Measurements from ENCODE around the gene FBXW10B. TPM values are rescaled to one million over a fixed set of nuclear protein-coding genes. Genes with fewer than 3 reads are reported as not detected.
"Not testable (repeated sequence)": the region's sequence is repeated elsewhere in the genome, so short reads cannot be mapped to it uniquely, and the experiment has no call there.

Gene FBXW10B
- total and polyA plus RNA-seq, 9 donors = 0.08 to 1.4 (median 0.60) TPM; not detected in 4

GRCh38 chr17:15588017-15588416 lies 31.5 kb downstream of the FBXW10B start:
- H3K9me3 ChIP-seq; H3K4me1 ChIP-seq (ENCODE audit: insufficient read depth); H3K27ac ChIP-seq; H3K36me3 ChIP-seq; intact Hi-C loops (cut with DNase I); DNase-seq; H3K4me3 ChIP-seq; H3K27me3 ChIP-seq: not testable (repeated sequence)
- 86 to 91% (median 87%) methylated on average over 8 of the region's 8 CpGs for WGBS, 3 donors

GRCh38 chr17:15583313-15583712 lies 36.2 kb downstream of the FBXW10B start:
- H3K27ac ChIP-seq; H3K27me3 ChIP-seq; H3K36me3 ChIP-seq; H3K9me3 ChIP-seq; DNase-seq; H3K4me3 ChIP-seq; intact Hi-C loops (cut with DNase I); H3K4me1 ChIP-seq (ENCODE audit: insufficient read depth): not testable (repeated sequence)
- 69 to 100% (median 81%) methylated on average over 1 to 2 of the region's 5 CpGs for WGBS, 3 donors

GRCh38 chr17:15581462-15581861 lies 38.0 kb downstream of the FBXW10B start:
- H3K27ac ChIP-seq; H3K4me3 ChIP-seq; DNase-seq; intact Hi-C loops (cut with DNase I); H3K9me3 ChIP-seq; H3K27me3 ChIP-seq; H3K4me1 ChIP-seq (ENCODE audit: insufficient read depth); H3K36me3 ChIP-seq: not testable (repeated sequence)
- 84 to 94% (median 87%) methylated on average over 2 to 4 of the region's 4 CpGs for WGBS, 3 donors

- DNase-seq; H3K27ac ChIP-seq; H3K27me3 ChIP-seq; H3K9me3 ChIP-seq; intact Hi-C loops (cut with DNase I); H3K4me1 ChIP-seq (ENCODE audit: insufficient read depth); H3K4me3 ChIP-seq; H3K36me3 ChIP-seq: not testable (repeated sequence)
- WGBS, 3 donors = 80 to 100% methylated on average over 1 of the region's 1 CpG; no CpG with 5 or more reads in 1 of the 3 donors
Observed at GRCh38 chr17:15576848-15577247, 42.7 kb downstream of the FBXW10B start.

GRCh38 chr17:15574660-15575059 lies 44.8 kb downstream of the FBXW10B start:
- H3K27ac ChIP-seq; H3K4me1 ChIP-seq (ENCODE audit: insufficient read depth); H3K36me3 ChIP-seq; H3K9me3 ChIP-seq; DNase-seq; H3K4me3 ChIP-seq; H3K27me3 ChIP-seq; intact Hi-C loops (cut with DNase I): not testable (repeated sequence)
- WGBS, 3 donors = 66 to 86% (median 78%) methylated on average over 2 to 3 of the region's 5 CpGs

- H3K27me3 ChIP-seq; H3K36me3 ChIP-seq; H3K4me3 ChIP-seq; H3K4me1 ChIP-seq (ENCODE audit: insufficient read depth); intact Hi-C loops (cut with DNase I); H3K9me3 ChIP-seq; DNase-seq; H3K27ac ChIP-seq: not testable (repeated sequence)
- 2 to 7% (median 5%) methylated on average over 4 of the region's 4 CpGs for WGBS, 3 donors
Observed at GRCh38 chr17:15573870-15574269, 45.6 kb downstream of the FBXW10B start.

Small RNAs within 50 kb of the gene (small RNA-seq; reads per million reads assigned to genes)
- not detected for gene AC005838.1
- not detected for gene RF00090

Other genes with a start within 250 kb of the FBXW10B start
- gene CDRT4, start 152.1 kb downstream of the FBXW10B start, total RNA-seq = 10 to 100 TPM in 2 of 7 donors, 1 to 10 TPM in 5; 4.1 to 11.7 (median 7.2) TPM
- 1 to 10 TPM; 4.7 to 7.4 TPM for gene CDRT4, start 152.1 kb downstream of the FBXW10B start, polyA plus RNA-seq
- gene TVP23C, start 56.2 kb downstream of the FBXW10B start, total RNA-seq = 10 to 100 TPM; 16.7 to 31.7 (median 24.7) TPM
- 10 to 100 TPM in 1 of 2 donors, 1 to 10 TPM in 1; 5.8 to 11.5 TPM for gene TVP23C, start 56.2 kb downstream of the FBXW10B start, polyA plus RNA-seq
- 10 to 100 TPM in 5 of 7 donors, 1 to 10 TPM in 2; 3.8 to 14.0 (median 11.2) TPM for gene TRIM16, start 64.6 kb upstream of the FBXW10B start, total RNA-seq
- 10 to 100 TPM in 1 of 2 donors, 1 to 10 TPM in 1; 7.4 to 17.2 TPM for gene TRIM16, start 64.6 kb upstream of the FBXW10B start, polyA plus RNA-seq
- 10 to 100 TPM; 28.0 to 37.1 (median 30.8) TPM for gene ZNF286A, start 80.0 kb upstream of the FBXW10B start, total RNA-seq
- gene ZNF286A, start 80.0 kb upstream of the FBXW10B start, polyA plus RNA-seq = 10 to 100 TPM; 13.6 to 20.1 TPM
- under 1 TPM in 5 of 7 donors, not detected in 2; 0.32 to 0.69 (median 0.38) TPM for gene TBC1D26, start 112.6 kb upstream of the FBXW10B start, total RNA-seq
- under 1 TPM in 1 of 2 donors, not detected in 1; 0.08 TPM for gene TBC1D26, start 112.6 kb upstream of the FBXW10B start, polyA plus RNA-seq

All from ovary (tissue), 9 donors.